Caco-2 (cell line): Measurements from ENCODE around the gene AUTS2. TPM values are rescaled to one million over a fixed set of nuclear protein-coding genes. Genes with fewer than 3 reads are reported as not detected.

ENCODE experiments used
- BruUV-seq: library from RNA; stranded (reverse); fragments of 400-500 nt; replicated peaks from 2 replicates; lab custom pipeline; 2021; lab: Mats Ljungman, UMichigan
- CTCF ChIA-PET: fragments of 300-600 bp; sonication (Branson Sonifier 250); formaldehyde crosslinking; loops from one replicate; lab custom pipeline; 2022; ENCODE audit warnings: antibody characterized with exemption; lab: Charles Lee
- POLR2A ChIA-PET: fragments of 300-600 bp; sonication (Branson Sonifier 250); formaldehyde crosslinking; loops from one replicate; lab custom pipeline; 2022; ENCODE audit warnings: antibody characterized with exemption; lab: Charles Lee
- DNase-seq, 2 experiments: peaks; one replicate each; pipeline versions ENCODE4 v3.0.0 to v3.0.0-alpha.2; 2020 to 2022
- H3K27me3 ChIP-seq: replicated peaks from 2 replicates; pipeline ENCODE4 v1.6.0; 2011; ENCODE audit warnings: low read length; ENCODE audit not compliant: control insufficient read depth, insufficient read depth
- H3K36me3 ChIP-seq: 2 replicates; pipeline ENCODE4 v1.5.1; 2011; ENCODE audit warnings: low read length; ENCODE audit not compliant: control insufficient read depth, insufficient read depth
- H3K4me1 ChIP-seq: fragments of 250-450 bp; sonication (Bioruptor Pico); 2 replicates; pipeline ENCODE4 v1.5.1; 2020; ENCODE audit warnings: mild to moderate bottlenecking
- H3K4me3 ChIP-seq: 2 replicates; pipeline ENCODE4 v1.5.1; 2011; ENCODE audit warnings: low read depth, mild to moderate bottlenecking, control low read depth, low read length
- H3K9me3 ChIP-seq: fragments of 250-450 bp; sonication (Bioruptor Pico); 2 replicates; pipeline ENCODE4 v1.5.1; 2020; ENCODE audit warnings: mild to moderate bottlenecking, moderate library complexity
- H3K27ac Mint-ChIP-seq: one replicate; pipeline ENCODE4 v1.8.0; 2022; ENCODE audit warnings: mixed read lengths; ENCODE audit not compliant: unreplicated experiment
- H3K27me3 Mint-ChIP-seq: one replicate; pipeline ENCODE4 v1.8.0; 2022; ENCODE audit warnings: mixed read lengths; ENCODE audit not compliant: insufficient read depth, unreplicated experiment
- H3K36me3 Mint-ChIP-seq: one replicate; pipeline ENCODE4 v1.8.0; 2022; ENCODE audit warnings: mild to moderate bottlenecking, mixed read lengths; ENCODE audit not compliant: insufficient read depth, unreplicated experiment
- H3K4me1 Mint-ChIP-seq: one replicate; pipeline ENCODE4 v1.8.0; 2022; ENCODE audit warnings: low read depth, mixed read lengths; ENCODE audit not compliant: unreplicated experiment
- H3K4me3 Mint-ChIP-seq: one replicate; pipeline ENCODE4 v1.8.0; 2022; ENCODE audit warnings: mild to moderate bottlenecking, moderate library complexity, mixed read lengths; ENCODE audit not compliant: unreplicated experiment
- H3K9me3 Mint-ChIP-seq: one replicate; pipeline ENCODE4 v1.8.0; 2022; ENCODE audit warnings: mixed read lengths; ENCODE audit not compliant: unreplicated experiment
- CTCF ChIP-seq, 2 experiments: fragments of 200-600 bp in 1 of 2; IDR thresholded peaks; 1 replicate in 1 of 2; 2 replicates in 1 of 2; pipeline versions ENCODE4 v1.5.1 to v1.8.0; 2011 to 2022; ENCODE audit warnings: antibody characterized with exemption in 1 of 2, control low read depth in 1 of 2, inconsistent platforms in 1 of 2, low read depth in 1 of 2, low read length in 1 of 2, mild to moderate bottlenecking in 1 of 2, moderate library complexity in 1 of 2; ENCODE audit not compliant: insufficient read depth in 1 of 2, severe bottlenecking in 1 of 2, unreplicated experiment in 1 of 2
- intact Hi-C: fragments of 100-400 bp; cut with micrococcal nuclease; formaldehyde crosslinking; loops from one replicate; pipeline ENCODE4 v1.10.0; 2022; ENCODE audit not compliant: unreplicated experiment
- total RNA-seq: library from RNA; stranded (reverse); gene quantifications from 2 replicates; pipeline ENCODE4 v1.2.3, GENCODE V29; 2022

AUTS2 gene
- total RNA-seq, 1 experiment from 2014 or later: 37.1 TPM

GRCh38 chr7:70301673-70302185, 703.5 kb downstream of the AUTS2 start:
- BruUV-seq: no TSS peak
- no peak for DNase-seq
- peaks cover 8% of the 10 kb centered on the region for H3K9me3 Mint-ChIP-seq
- no peak for TF ChIP-seq CTCF (IDR thresholded peaks at IDR 0.05; ENCODE audit: insufficient read depth in 1 of 2, low read depth in 1 of 2, low read length in 1 of 2, severe bottlenecking in 1 of 2, unreplicated experiment in 1 of 2)
- ChIA-PET CTCF (no interaction called here), POLR2A (no interaction called here)
- no peak overlapping the region for H3K27ac Mint-ChIP-seq
- peaks cover 14% of the 10 kb centered on the region for H3K4me1 Mint-ChIP-seq
- H3K27me3 ChIP-seq: no peaks in the 10 kb centered on the region
- no peaks in the 10 kb centered on the region for H3K36me3 ChIP-seq
- no peak overlapping the region for H3K4me3 ChIP-seq
- no peaks in the 10 kb centered on the region for H3K9me3 ChIP-seq
- intact Hi-C loops: loop anchor here (10.0 kb wide), 1 partner anchor 87 kb away; no protein-coding TSS in a partner anchor
- H3K27me3 Mint-ChIP-seq: no peaks in the 10 kb centered on the region
- H3K4me1 ChIP-seq: peaks cover 5% of the 10 kb centered on the region; the same call in 1 of the 2 replicates
- H3K4me3 Mint-ChIP-seq: no peak overlapping the region
- no peaks in the 10 kb centered on the region for H3K36me3 Mint-ChIP-seq

- Histone ChIP-seq H3K27me3 (no peaks in the 10 kb centered on the region), H3K4me1 (peaks cover 5% of the 10 kb centered on the region; the same call in 1 of the 2 replicates), H3K4me3 (no peak overlapping the region), H3K9me3 (no peaks in the 10 kb centered on the region; the same call in 1 of the 2 replicates), H3K36me3 (no peaks in the 10 kb centered on the region)
- no peak for DNase-seq
- H3K4me3 Mint-ChIP-seq: no peak overlapping the region
- H3K4me1 Mint-ChIP-seq: peaks cover 14% of the 10 kb centered on the region
- H3K27ac Mint-ChIP-seq: no peak overlapping the region
- POLR2A ChIA-PET: no interaction called here
- CTCF ChIA-PET: no interaction called here
- TF ChIP-seq CTCF (IDR thresholded peaks at IDR 0.05; ENCODE audit: insufficient read depth in 1 of 2, low read depth in 1 of 2, low read length in 1 of 2, severe bottlenecking in 1 of 2, unreplicated experiment in 1 of 2): no peak
- no peaks in the 10 kb centered on the region for H3K36me3 Mint-ChIP-seq
- H3K9me3 Mint-ChIP-seq: no peaks in the 10 kb centered on the region
- no TSS peak for BruUV-seq
- no peaks in the 10 kb centered on the region for H3K27me3 Mint-ChIP-seq
- intact Hi-C loops: loop anchor here (10.0 kb wide), 1 partner anchor 89 kb away; no protein-coding TSS in a partner anchor
These were observed 705.0 kb downstream of the AUTS2 start for GRCh38 chr7:70303309-70303708.

DNA sequence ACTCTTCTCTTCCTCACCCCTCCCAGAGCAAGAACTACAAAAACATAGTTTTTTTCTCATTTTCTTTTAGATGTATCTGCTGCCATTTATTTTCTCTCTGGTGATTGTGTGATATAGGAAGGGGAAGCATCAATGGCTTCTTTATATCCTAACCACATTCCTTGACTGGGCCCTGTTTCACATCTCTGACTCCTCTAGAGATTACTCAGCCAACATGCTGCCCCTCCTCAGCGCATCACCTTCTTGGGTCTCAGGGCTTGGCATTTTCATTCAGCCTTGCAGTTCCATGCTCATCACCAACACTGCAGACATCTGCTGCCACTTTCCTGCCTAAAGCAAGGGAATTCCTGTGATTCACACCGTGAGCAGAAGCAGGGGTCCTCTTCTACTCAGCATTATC, 705.5 kb downstream of the AUTS2 start:
- CTCF ChIA-PET: no interaction called here

More for the DNA sequence above, 705.5 kb downstream of the AUTS2 start:
- H3K27me3 Mint-ChIP-seq: no peaks in the 10 kb centered on the region
- POLR2A ChIA-PET: no interaction called here
- H3K9me3 ChIP-seq: no peaks in the 10 kb centered on the region; the same call in 1 of the 2 replicates
- peaks cover 13% of the 10 kb centered on the region for H3K4me1 Mint-ChIP-seq
- H3K9me3 Mint-ChIP-seq: no peaks in the 10 kb centered on the region
- no peak for DNase-seq
- no peak overlapping the region for H3K27ac Mint-ChIP-seq
- peaks cover 5% of the 10 kb centered on the region; the same call in 1 of the 2 replicates for H3K4me1 ChIP-seq
- H3K36me3 Mint-ChIP-seq: no peaks in the 10 kb centered on the region
- no peak overlapping the region for H3K4me3 ChIP-seq
- BruUV-seq: no TSS peak
- H3K27me3 ChIP-seq: no peaks in the 10 kb centered on the region
- no peaks in the 10 kb centered on the region for H3K36me3 ChIP-seq
- intact Hi-C loops: loop anchor here (10.0 kb wide), 1 partner anchor 89 kb away; no protein-coding TSS in a partner anchor
- TF ChIP-seq CTCF (IDR thresholded peaks at IDR 0.05; ENCODE audit: insufficient read depth in 1 of 2, low read depth in 1 of 2, low read length in 1 of 2, severe bottlenecking in 1 of 2, unreplicated experiment in 1 of 2): no peak
- no peak overlapping the region for H3K4me3 Mint-ChIP-seq
